ENCODE results near the gene SNX14. TPM values are rescaled to one million over a fixed set of nuclear protein-coding genes. Genes with fewer than 3 reads are reported as not detected.

Gene SNX14
- total RNA-seq, 1 experiment from 2014 or later, result 119 TPM

DNA sequence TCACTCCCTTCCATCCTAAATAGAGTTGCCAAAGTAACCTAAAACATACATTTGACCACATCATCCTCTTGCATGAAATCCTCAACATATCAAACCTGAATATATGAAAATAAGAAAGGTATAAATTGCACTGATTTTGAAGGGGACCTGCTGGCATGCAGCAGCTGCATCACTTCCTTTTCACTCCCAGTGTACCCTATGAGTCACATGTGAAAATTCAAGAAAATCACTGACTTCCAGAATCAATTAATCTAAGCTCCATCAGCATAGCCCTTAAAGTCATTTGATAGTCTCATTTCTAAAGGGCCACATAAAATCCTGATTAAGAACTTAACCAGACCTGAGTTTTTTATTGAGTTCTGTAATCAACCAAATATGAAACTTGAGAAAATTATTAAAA lies 24.3 kb downstream of the SNX14 start:
- TF ChIP-seq, protein P1, sequence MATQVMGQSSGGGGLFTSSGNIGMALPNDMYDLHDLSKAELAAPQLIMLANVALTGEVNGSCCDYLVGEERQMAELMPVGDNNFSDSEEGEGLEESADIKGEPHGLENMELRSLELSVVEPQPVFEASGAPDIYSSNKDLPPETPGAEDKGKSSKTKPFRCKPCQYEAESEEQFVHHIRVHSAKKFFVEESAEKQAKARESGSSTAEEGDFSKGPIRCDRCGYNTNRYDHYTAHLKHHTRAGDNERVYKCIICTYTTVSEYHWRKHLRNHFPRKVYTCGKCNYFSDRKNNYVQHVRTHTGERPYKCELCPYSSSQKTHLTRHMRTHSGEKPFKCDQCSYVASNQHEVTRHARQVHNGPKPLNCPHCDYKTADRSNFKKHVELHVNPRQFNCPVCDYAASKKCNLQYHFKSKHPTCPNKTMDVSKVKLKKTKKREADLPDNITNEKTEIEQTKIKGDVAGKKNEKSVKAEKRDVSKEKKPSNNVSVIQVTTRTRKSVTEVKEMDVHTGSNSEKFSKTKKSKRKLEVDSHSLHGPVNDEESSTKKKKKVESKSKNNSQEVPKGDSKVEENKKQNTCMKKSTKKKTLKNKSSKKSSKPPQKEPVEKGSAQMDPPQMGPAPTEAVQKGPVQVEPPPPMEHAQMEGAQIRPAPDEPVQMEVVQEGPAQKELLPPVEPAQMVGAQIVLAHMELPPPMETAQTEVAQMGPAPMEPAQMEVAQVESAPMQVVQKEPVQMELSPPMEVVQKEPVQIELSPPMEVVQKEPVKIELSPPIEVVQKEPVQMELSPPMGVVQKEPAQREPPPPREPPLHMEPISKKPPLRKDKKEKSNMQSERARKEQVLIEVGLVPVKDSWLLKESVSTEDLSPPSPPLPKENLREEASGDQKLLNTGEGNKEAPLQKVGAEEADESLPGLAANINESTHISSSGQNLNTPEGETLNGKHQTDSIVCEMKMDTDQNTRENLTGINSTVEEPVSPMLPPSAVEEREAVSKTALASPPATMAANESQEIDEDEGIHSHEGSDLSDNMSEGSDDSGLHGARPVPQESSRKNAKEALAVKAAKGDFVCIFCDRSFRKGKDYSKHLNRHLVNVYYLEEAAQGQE (IDR thresholded peaks at IDR 0.05; ENCODE audit: insufficient read depth in 1 of 2, low read depth in 2 of 2, low read length in 1 of 2), result no peak
- no peak for TF ChIP-seq SIN3A (IDR thresholded peaks at IDR 0.05; ENCODE audit: borderline replicate concordance, insufficient read depth, low read depth, low read length)
- TF ChIP-seq, protein P2, sequence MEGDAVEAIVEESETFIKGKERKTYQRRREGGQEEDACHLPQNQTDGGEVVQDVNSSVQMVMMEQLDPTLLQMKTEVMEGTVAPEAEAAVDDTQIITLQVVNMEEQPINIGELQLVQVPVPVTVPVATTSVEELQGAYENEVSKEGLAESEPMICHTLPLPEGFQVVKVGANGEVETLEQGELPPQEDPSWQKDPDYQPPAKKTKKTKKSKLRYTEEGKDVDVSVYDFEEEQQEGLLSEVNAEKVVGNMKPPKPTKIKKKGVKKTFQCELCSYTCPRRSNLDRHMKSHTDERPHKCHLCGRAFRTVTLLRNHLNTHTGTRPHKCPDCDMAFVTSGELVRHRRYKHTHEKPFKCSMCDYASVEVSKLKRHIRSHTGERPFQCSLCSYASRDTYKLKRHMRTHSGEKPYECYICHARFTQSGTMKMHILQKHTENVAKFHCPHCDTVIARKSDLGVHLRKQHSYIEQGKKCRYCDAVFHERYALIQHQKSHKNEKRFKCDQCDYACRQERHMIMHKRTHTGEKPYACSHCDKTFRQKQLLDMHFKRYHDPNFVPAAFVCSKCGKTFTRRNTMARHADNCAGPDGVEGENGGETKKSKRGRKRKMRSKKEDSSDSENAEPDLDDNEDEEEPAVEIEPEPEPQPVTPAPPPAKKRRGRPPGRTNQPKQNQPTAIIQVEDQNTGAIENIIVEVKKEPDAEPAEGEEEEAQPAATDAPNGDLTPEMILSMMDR (IDR thresholded peaks at IDR 0.05), result no peak
- TF ChIP-seq TCF7L2 (IDR thresholded peaks at IDR 0.05; ENCODE audit: low read depth, low read length), result no peak
- no peak for TF ChIP-seq POLR2AphosphoS5 (IDR thresholded peaks at IDR 0.05; ENCODE audit: low read depth, low read length)
- BruUV-seq (replicated peaks), result no TSS peak
- DNase-seq (ENCODE audit: low read depth, low spot score) (no peak), ATAC-seq (no peak)
- peaks cover 4% of the 10 kb centered on the region; the same call in 1 of the 2 replicates for H3K36me3 ChIP-seq (ENCODE audit: control insufficient read depth, insufficient read depth, low read length)
- intact Hi-C loops (cut with micrococcal nuclease; ENCODE audit: unreplicated experiment), result no loop called here
- H3K4me3 ChIP-seq (ENCODE audit: low read depth in 2 of 2, low read length in 2 of 2), result no peak overlapping the region
- CTCF ChIA-PET, result no interaction called here
- POLR2A ChIA-PET, result interaction anchor here (0.7 kb wide), 1 partner anchor 60 kb away, joined by 4 read pairs; no protein-coding TSS in a partner anchor
- H3K27me3 ChIP-seq (ENCODE audit: control insufficient read depth, insufficient read depth, low read length), result no peaks in the 10 kb centered on the region
- no peaks in the 10 kb centered on the region for H3K9me3 ChIP-seq (ENCODE audit: control insufficient read depth, insufficient read depth, low read depth, low read length)
- in situ Hi-C loops (cut with HindIII; ENCODE audit: low pct_unique_long_range_greater_than_20kb, low sequenced_read_pairs), result no loop called here
- no peak overlapping the region for H3K27ac ChIP-seq (ENCODE audit: low read length)
- no peaks in the 10 kb centered on the region for H3K4me1 ChIP-seq (ENCODE audit: control insufficient read depth, insufficient read depth, low read length)

DNA sequence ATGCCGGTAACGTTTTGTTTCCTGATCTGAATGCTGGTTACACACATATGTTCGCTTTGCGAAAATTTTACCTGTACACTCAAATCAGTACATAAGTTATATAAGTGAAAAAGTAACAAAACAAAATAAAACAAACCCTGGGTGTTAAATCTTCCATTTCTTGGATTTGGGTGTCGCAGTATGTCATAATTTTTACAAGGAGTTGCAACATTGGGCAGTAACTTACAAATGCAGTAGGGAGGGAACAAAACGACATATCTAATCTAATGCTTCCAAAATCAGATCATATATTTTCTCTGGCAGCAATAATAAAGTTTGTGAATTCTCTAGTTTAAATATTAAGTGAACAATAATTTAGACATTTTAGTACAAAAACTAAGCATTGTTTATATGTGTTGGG lies 25.2 kb downstream of the SNX14 start:
- peaks cover 4% of the 10 kb centered on the region; the same call in 1 of the 2 replicates for H3K36me3 ChIP-seq (ENCODE audit: control insufficient read depth, insufficient read depth, low read length)
- CTCF ChIA-PET, result no interaction called here
- no peaks in the 10 kb centered on the region for H3K27me3 ChIP-seq (ENCODE audit: control insufficient read depth, insufficient read depth, low read length)
- H3K4me1 ChIP-seq (ENCODE audit: control insufficient read depth, insufficient read depth, low read length), result no peaks in the 10 kb centered on the region
- intact Hi-C loops (cut with micrococcal nuclease; ENCODE audit: unreplicated experiment) (no loop called here), in situ Hi-C loops (cut with HindIII; ENCODE audit: low pct_unique_long_range_greater_than_20kb, low sequenced_read_pairs) (no loop called here)
- TF ChIP-seq, protein P2 (IDR thresholded peaks at IDR 0.05), result no peak
- TF ChIP-seq SIN3A (IDR thresholded peaks at IDR 0.05; ENCODE audit: borderline replicate concordance, insufficient read depth, low read depth, low read length) (no peak), TCF7L2 (IDR thresholded peaks at IDR 0.05; ENCODE audit: low read depth, low read length) (no peak), POLR2AphosphoS5 (IDR thresholded peaks at IDR 0.05; ENCODE audit: low read depth, low read length) (no peak)
- TF ChIP-seq, protein P1 (IDR thresholded peaks at IDR 0.05; ENCODE audit: insufficient read depth in 1 of 2, low read depth in 2 of 2, low read length in 1 of 2), result no peak
- no peaks in the 10 kb centered on the region for H3K9me3 ChIP-seq (ENCODE audit: control insufficient read depth, insufficient read depth, low read depth, low read length)
- ATAC-seq (no peak), DNase-seq (ENCODE audit: low read depth, low spot score) (no peak)
- POLR2A ChIA-PET, result no interaction called here
- no peak overlapping the region for H3K4me3 ChIP-seq (ENCODE audit: low read depth in 2 of 2, low read length in 2 of 2)
- TSS peak; percentile 20 for BruUV-seq (replicated peaks)
- H3K27ac ChIP-seq (ENCODE audit: low read length), result no peak overlapping the region

Data from Panc1 (cell line).